GM18907 (cell line): ENCODE measurements around the gene PRPS1L1.

Experiments
- ATAC-seq: cut with Tn5 transposase; IDR thresholded peaks from one replicate; pipeline ENCODE4 v1.9.1; 2021; ENCODE audit warnings: mild to moderate bottlenecking, moderate library complexity; ENCODE audit not compliant: unreplicated experiment

PRPS1L1 gene

GRCh38 chr7:18027628-18028027 is at the start of gene PRPS1L1:
Gene PRPS1L1, minus strand, starts transcription at chr7:18027846.
- no peak for ATAC-seq

GRCh38 chr7:18076461-18076860 is 48.8 kb upstream of the PRPS1L1 start:
- no peak for ATAC-seq

GRCh38 chr7:18068745-18069144 is 41.1 kb upstream of the PRPS1L1 start:
- no peak for ATAC-seq

- peak; percentile 73 for ATAC-seq
Observed at GRCh38 chr7:18064242-18064838, 36.7 kb upstream of the PRPS1L1 start.

GRCh38 chr7:18063149-18063901 is 35.7 kb upstream of the PRPS1L1 start:
- no peak for ATAC-seq

GRCh38 chr7:18059171-18059570 is 31.5 kb upstream of the PRPS1L1 start:
- ATAC-seq, result no peak

- ATAC-seq, result no peak
Observed at GRCh38 chr7:18053941-18054340, 26.3 kb upstream of the PRPS1L1 start.

GRCh38 chr7:18053177-18053928 is 25.7 kb upstream of the PRPS1L1 start:
- no peak for ATAC-seq

GRCh38 chr7:18049262-18049661 is 21.6 kb upstream of the PRPS1L1 start:
- no peak for ATAC-seq

- ATAC-seq, result no peak
Observed at GRCh38 chr7:18046601-18047000, 19.0 kb upstream of the PRPS1L1 start.

GRCh38 chr7:18045171-18045570 is 17.5 kb upstream of the PRPS1L1 start:
- ATAC-seq, result no peak

GRCh38 chr7:18041191-18041590 is 13.5 kb upstream of the PRPS1L1 start:
- no peak for ATAC-seq

- ATAC-seq, result no peak
Observed at GRCh38 chr7:18040196-18040595, 12.6 kb upstream of the PRPS1L1 start.

- ATAC-seq, result no peak
Observed at GRCh38 chr7:18038382-18038781, 10.7 kb upstream of the PRPS1L1 start.

GRCh38 chr7:18037609-18038008 is 10.0 kb upstream of the PRPS1L1 start:
- no peak for ATAC-seq

GRCh38 chr7:18036783-18037182 is 9.1 kb upstream of the PRPS1L1 start:
- ATAC-seq, result no peak

GRCh38 chr7:18030758-18031157 is 3.1 kb upstream of the PRPS1L1 start:
- no peak for ATAC-seq

- ATAC-seq, result no peak
Observed at GRCh38 chr7:18020138-18020715, 7.4 kb downstream of the PRPS1L1 start.

- no peak for ATAC-seq
Observed at GRCh38 chr7:18019555-18019954, 8.1 kb downstream of the PRPS1L1 start.

- no peak for ATAC-seq
Observed at GRCh38 chr7:18018296-18019215, 9.1 kb downstream of the PRPS1L1 start.
